ENCODE data around the gene NAA15.

The NAA15 gene

GRCh38 chr4:139278912-139279759 is 22.2 kb upstream of the NAA15 start:
- peak; percentile 34 for DNase-seq (ENCODE audit: low spot score)
- in situ Hi-C loops (cut with MboI; ENCODE audit: low sequenced_read_pairs, unreplicated experiment): no loop called here
- TF ChIP-seq CTCF (IDR thresholded peaks at IDR 0.05; ENCODE audit: borderline replicate concordance, control extremely low read depth, extremely low read depth, insufficient read depth, missing control alignments): no peak

GRCh38 chr4:139279760-139280620 is 21.3 kb upstream of the NAA15 start, which contains the start of gene MGARP:
Gene MGARP (minus strand): TSS chr4:139280225. CDS start chr4:139280158, 67 bp downstream.
- in situ Hi-C loops (cut with MboI; ENCODE audit: low sequenced_read_pairs, unreplicated experiment): no loop called here
- no peak for TF ChIP-seq CTCF (IDR thresholded peaks at IDR 0.05; ENCODE audit: borderline replicate concordance, control extremely low read depth, extremely low read depth, insufficient read depth, missing control alignments)
- peak; percentile 54 for DNase-seq (ENCODE audit: low spot score)

GRCh38 chr4:139282065-139282720 is 19.1 kb upstream of the NAA15 start:
- in situ Hi-C loops (cut with MboI; ENCODE audit: low sequenced_read_pairs, unreplicated experiment): no loop called here
- no peak for DNase-seq (ENCODE audit: low spot score)
- TF ChIP-seq CTCF (IDR thresholded peaks at IDR 0.05; ENCODE audit: borderline replicate concordance, control extremely low read depth, extremely low read depth, insufficient read depth, missing control alignments): no peak

- no peak for DNase-seq (ENCODE audit: low spot score)
- no peak for TF ChIP-seq CTCF (IDR thresholded peaks at IDR 0.05; ENCODE audit: borderline replicate concordance, control extremely low read depth, extremely low read depth, insufficient read depth, missing control alignments)
- in situ Hi-C loops (cut with MboI; ENCODE audit: low sequenced_read_pairs, unreplicated experiment): no loop called here
Measured at GRCh38 chr4:139282721-139283075, 18.6 kb upstream of the NAA15 start.

GRCh38 chr4:139286186-139286698 is 15.1 kb upstream of the NAA15 start:
- in situ Hi-C loops (cut with MboI; ENCODE audit: low sequenced_read_pairs, unreplicated experiment): no loop called here
- no peak for DNase-seq (ENCODE audit: low spot score)
- no peak for TF ChIP-seq CTCF (IDR thresholded peaks at IDR 0.05; ENCODE audit: borderline replicate concordance, control extremely low read depth, extremely low read depth, insufficient read depth, missing control alignments)
